Renal cortex interstitium (tissue), 15 donors: ENCODE measurements around the gene EIF2D. TPM values are rescaled to one million over a fixed set of nuclear protein-coding genes. Genes with fewer than 3 reads are reported as not detected.

ENCODE experiments used
- DNase-seq, 11 donors: peaks; one replicate each; pipeline ENCODE4 v3.0.0-alpha.2; 2013; ENCODE audit warnings: low read depth in 9 of 11, low spot score in 4 of 11; ENCODE audit errors: extremely low read depth in 1 of 11
- long read RNA-seq, 16 experiments: transcript quantifications; one replicate each; lab custom pipeline, GENCODE V29; 2026
- polyA plus RNA-seq, 3 donors: library from polyadenylated mRNA; unstranded; fragments of 120-200 nt; gene quantifications; one replicate each; pipeline ENCODE4 v1.2.1, GENCODE V29; 2013; ENCODE audit not compliant: insufficient read length in 3 of 3

Gene EIF2D, protein sequence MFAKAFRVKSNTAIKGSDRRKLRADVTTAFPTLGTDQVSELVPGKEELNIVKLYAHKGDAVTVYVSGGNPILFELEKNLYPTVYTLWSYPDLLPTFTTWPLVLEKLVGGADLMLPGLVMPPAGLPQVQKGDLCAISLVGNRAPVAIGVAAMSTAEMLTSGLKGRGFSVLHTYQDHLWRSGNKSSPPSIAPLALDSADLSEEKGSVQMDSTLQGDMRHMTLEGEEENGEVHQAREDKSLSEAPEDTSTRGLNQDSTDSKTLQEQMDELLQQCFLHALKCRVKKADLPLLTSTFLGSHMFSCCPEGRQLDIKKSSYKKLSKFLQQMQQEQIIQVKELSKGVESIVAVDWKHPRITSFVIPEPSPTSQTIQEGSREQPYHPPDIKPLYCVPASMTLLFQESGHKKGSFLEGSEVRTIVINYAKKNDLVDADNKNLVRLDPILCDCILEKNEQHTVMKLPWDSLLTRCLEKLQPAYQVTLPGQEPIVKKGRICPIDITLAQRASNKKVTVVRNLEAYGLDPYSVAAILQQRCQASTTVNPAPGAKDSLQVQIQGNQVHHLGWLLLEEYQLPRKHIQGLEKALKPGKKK
- 10 to 100 TPM; 77.8 to 93.1 (median 86.7) TPM for polyA plus RNA-seq
- long read RNA-seq, donor 1, transcript EIF2D-201 (15 exons, 2,005 nt), result major isoform, 11 of 11 reads
- long read RNA-seq, donor 1, partial matches to known transcripts, result 0 of 11 reads
- long read RNA-seq, donor 1, other reads (novel, unspliced or antisense), result 0 of 11 reads
- long read RNA-seq, donor 2, transcript EIF2D-201 (15 exons, 2,005 nt), result major isoform, 11 of 24 reads
- long read RNA-seq, donor 2, partial matches to known transcripts, result 13 of 24 reads
- long read RNA-seq, donor 2, other reads (novel, unspliced or antisense), result 0 of 24 reads
- long read RNA-seq, donor 3, transcript EIF2D-201 (15 exons, 2,005 nt), result major isoform, 18 of 18 reads
- long read RNA-seq, donor 3, partial matches to known transcripts, result 0 of 18 reads
- long read RNA-seq, donor 3, other reads (novel, unspliced or antisense), result 0 of 18 reads
- long read RNA-seq, donor 4, transcript EIF2D-201 (15 exons, 2,005 nt), result major isoform, 10 of 10 reads
- long read RNA-seq, donor 4, partial matches to known transcripts, result 0 of 10 reads
- long read RNA-seq, donor 4, other reads (novel, unspliced or antisense), result 0 of 10 reads
- long read RNA-seq, donor 5, result 0 reads
- long read RNA-seq, donor 6, transcript EIF2D-201 (15 exons, 2,005 nt), result major isoform, 5 of 6 reads
- long read RNA-seq, donor 6, partial matches to known transcripts, result 0 of 6 reads
- long read RNA-seq, donor 6, other reads (novel, unspliced or antisense), result 0 of 6 reads
- long read RNA-seq, donor 7, transcript EIF2D-201 (15 exons, 2,005 nt), result major isoform, 16 of 17 reads
- long read RNA-seq, donor 7, partial matches to known transcripts, result 0 of 17 reads
- long read RNA-seq, donor 7, other reads (novel, unspliced or antisense), result 0 of 17 reads
- long read RNA-seq, donor 8, transcript EIF2D-201 (15 exons, 2,005 nt), result major isoform, 24 of 43 reads
- long read RNA-seq, donor 8, partial matches to known transcripts, result 19 of 43 reads
- long read RNA-seq, donor 8, other reads (novel, unspliced or antisense), result 0 of 43 reads
- long read RNA-seq, donor 9, transcript EIF2D-201 (15 exons, 2,005 nt), result major isoform, 10 of 11 reads
- long read RNA-seq, donor 9, partial matches to known transcripts, result 0 of 11 reads
- long read RNA-seq, donor 9, other reads (novel, unspliced or antisense), result 0 of 11 reads
- long read RNA-seq, donor 10, transcript EIF2D-201 (15 exons, 2,005 nt), result major isoform, 12 of 18 reads
- long read RNA-seq, donor 10, partial matches to known transcripts, result 6 of 18 reads
- long read RNA-seq, donor 10, other reads (novel, unspliced or antisense), result 0 of 18 reads
- long read RNA-seq, donor 11, transcript EIF2D-201 (15 exons, 2,005 nt), result major isoform, 9 of 9 reads
- long read RNA-seq, donor 11, partial matches to known transcripts, result 0 of 9 reads
- long read RNA-seq, donor 11, other reads (novel, unspliced or antisense), result 0 of 9 reads
- long read RNA-seq, donor 12, transcript EIF2D-201 (15 exons, 2,005 nt), result major isoform, 7 of 7 reads
- long read RNA-seq, donor 12, partial matches to known transcripts, result 0 of 7 reads
- long read RNA-seq, donor 12, other reads (novel, unspliced or antisense), result 0 of 7 reads
- long read RNA-seq, donor 13, transcript EIF2D-201 (15 exons, 2,005 nt), result major isoform, 21 of 35 reads
- long read RNA-seq, donor 13, partial matches to known transcripts, result 13 of 35 reads
- long read RNA-seq, donor 13, other reads (novel, unspliced or antisense), result 0 of 35 reads
- long read RNA-seq, donor 14, transcript EIF2D-201 (15 exons, 2,005 nt), result major isoform, 10 of 10 reads
- long read RNA-seq, donor 14, partial matches to known transcripts, result 0 of 10 reads
- long read RNA-seq, donor 14, other reads (novel, unspliced or antisense), result 0 of 10 reads
- long read RNA-seq, donor 15, partial matches to known transcripts, result 0 of 1 reads
- long read RNA-seq, donor 15, other reads (novel, unspliced or antisense), result 0 of 1 reads
- long read RNA-seq, donor 16, transcript EIF2D-201 (15 exons, 2,005 nt), result major isoform, 23 of 25 reads
- long read RNA-seq, donor 16, partial matches to known transcripts, result 0 of 25 reads
- long read RNA-seq, donor 16, other reads (novel, unspliced or antisense), result 0 of 25 reads

DNA sequence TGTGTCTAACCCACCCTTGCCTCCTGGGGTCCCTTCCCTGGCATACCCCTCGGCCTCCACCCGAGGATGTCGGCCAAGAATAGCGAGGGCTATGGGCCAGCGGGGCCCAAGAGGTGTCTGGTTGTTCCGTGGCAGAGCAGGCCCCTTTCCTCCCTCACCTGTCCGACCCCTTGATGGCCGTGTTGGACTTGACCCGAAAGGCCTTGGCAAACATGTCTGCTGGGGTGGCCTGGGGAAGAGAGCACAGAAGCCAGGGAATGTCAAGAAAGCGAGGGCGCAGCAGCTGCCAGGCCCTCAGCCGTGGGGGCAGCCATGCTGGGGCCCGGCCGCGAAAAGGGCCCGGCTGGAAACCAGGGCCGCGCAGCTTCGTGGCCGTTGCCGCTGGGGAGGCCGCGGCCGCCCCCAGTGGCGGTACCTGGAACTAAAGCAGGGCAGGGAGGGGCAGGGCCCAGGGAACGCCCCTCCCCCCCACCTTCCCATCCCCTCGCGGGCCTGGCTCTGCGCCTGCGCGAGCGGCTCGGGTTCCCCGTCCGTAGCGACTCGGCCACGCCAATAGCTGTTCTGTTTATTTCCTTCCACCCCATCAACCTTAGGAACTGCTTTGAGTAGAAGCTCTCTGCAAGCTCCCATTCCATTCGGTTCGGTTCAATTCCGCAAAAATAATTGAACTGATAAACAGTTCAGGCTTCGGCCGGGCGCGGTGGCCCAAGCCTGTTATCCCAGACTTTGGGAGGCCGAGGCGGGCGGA lies at the start of gene EIF2D:
TSS of gene EIF2D (minus strand) at position 337 of the 748 bp plus-strand sequence. CDS start at position 214, 123 bp downstream.
- peak; percentile 83 to 93 (median 91) for DNase-seq

DNA sequence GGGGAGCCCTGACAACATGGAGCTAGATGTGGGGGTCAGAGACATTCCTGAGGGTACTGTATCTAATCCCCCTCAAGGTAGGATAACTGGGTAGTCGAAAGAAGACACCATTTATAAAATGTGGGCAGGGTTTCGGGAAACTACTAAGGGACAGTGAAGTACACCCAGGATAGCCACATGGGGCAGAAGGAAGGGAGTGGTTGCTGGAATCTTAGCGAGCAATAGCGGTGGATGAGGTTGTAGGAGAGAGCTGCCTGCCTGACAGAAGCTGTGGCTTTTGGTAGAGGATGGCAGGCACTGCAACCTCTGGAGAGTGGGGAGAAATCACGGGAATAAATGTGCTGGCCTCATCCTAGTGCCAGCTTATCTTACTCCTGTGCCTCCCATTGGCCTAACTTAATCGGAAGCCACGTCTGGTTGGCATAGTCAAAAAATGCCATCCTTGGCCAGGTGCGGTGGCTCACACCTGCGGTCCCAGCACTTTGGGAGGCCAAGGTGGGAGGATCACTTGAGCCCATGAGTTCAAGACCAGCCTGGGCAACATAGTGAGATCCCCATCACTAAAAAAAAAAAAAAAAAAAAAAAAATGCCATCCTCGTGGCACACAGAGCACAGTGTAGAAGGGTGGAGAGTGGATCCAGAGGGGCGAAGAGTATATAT lies 49.0 kb upstream of the EIF2D start:
- DNase-seq, result no peak

DNA sequence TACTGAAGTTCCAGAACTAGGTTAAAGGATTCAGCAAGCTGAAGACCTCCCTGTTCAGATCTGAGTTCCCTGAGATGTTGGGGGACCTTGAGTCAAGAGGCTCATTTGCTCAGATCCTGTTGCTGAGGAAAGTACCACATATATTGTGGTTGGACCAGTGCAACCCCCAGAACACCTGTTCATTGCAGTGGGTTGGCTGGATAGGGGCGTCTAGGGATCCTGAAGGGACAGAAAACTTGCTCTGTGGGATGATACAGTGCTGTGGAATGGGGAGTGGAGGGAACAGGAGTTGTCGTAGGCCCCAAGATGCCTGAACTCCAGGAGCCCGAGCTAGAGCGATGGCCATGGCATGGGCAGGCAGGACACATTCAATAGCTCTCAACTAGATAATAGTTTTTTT lies 47.9 kb upstream of the EIF2D start:
- no peak for DNase-seq

DNA sequence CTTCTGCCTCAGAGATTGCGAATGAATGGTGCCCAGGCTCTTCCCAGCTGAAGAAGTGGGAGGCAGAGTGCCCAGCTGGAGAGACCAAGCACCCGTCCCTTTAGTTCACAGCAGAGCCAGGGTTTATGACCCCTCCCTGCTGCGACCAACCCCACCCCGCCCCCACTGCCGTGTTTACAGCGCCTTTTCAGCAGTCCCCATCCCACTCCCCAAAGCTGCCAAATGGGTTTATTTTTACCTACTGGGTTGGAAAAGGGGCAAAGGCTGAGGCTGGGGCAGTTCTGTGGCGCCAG lies 46.7 kb upstream of the EIF2D start:
- DNase-seq, result no peak

DNA sequence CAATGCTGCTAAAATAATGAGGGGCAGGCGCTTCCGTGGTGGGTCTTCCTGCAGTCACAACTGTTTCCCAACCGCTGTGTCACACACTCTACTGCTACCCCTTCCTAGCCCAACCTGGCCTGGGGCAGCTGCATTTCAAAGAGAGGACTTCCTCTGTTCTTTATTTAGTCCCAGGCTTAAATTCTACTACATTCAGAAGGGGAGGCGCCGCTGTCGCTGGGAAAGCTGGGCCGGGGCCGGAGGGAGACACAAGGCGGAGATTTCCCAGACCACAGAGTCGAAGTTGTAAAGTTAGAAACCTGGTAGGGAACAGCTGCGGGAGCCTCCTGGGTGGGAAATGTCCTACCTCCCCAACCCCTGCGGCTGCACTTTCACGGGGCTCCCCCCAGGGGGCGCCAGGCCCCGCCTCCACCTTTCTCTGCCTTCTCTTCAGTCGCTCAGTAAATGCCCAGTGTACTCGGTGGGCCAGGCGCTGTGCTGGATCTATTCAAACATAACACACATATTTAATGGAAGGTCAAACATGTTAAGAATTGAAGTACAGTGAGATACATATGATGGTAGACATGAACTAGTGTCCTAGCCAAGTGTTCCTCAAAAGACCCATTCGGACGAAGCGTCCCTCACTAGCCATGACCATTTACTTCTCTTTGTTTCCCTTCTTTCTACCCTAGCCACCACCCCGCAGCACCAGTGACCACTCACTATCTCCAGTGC lies 46.2 kb upstream of the EIF2D start:
- no peak for DNase-seq

DNA sequence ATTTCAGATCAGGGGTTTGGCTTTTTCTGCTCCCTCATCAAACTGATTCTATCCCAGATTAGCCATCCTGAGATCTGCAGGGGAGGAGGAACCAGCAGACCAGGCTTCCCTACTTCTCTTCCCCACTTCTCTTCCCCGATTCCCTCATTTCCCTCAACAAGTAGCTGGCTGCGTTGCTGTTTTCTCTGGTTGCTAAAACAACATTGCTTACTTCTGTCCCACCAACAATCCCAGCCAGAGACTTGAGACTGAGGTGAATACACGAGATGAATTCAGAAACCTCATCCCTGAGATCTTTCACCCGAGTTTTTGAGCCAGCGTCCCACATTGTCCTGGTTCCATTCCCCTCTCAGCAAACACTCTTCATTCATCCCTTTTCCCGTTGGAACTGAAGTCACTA lies 45.5 kb upstream of the EIF2D start:
- no peak for DNase-seq

DNA sequence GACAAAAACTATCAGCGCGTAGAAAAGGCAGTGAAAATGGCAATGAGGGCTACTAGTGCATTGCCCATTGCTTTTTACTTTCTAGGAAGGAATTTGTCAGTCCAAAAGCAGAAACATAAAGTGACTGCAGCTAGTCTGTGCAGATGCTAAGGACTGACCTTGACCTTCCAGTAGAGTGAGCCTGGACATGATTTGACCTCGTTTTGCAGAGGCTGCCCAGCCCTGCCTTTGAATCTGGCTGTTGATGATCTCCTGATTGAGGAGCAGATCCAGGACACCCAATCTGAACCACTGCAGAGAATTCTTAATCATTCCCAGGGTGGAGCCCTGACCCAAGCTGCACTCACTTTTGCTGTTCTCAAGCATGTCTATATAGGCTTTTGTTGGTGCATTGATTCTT lies 44.7 kb upstream of the EIF2D start:
- DNase-seq, result no peak

DNA sequence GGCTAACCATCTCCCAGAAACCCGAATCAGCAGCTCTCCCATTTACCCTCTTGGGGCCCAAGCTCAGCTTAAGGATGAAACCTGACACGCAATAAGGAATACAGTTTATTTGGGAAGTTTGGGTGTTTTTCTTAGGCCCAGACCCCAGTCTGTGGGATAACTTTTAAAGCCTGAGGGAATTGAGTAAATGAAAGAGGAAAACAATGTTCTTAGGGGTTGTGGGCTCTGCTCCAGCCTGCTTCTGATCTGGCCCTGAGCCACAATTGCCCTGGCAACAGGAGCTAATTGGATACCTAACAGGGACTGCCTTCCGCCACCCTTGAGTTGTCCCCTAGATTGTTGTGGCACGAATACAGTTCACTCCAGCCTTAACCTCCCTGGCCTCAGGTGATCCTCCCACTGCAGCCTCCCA lies 43.2 kb upstream of the EIF2D start:
- no peak for DNase-seq

DNA sequence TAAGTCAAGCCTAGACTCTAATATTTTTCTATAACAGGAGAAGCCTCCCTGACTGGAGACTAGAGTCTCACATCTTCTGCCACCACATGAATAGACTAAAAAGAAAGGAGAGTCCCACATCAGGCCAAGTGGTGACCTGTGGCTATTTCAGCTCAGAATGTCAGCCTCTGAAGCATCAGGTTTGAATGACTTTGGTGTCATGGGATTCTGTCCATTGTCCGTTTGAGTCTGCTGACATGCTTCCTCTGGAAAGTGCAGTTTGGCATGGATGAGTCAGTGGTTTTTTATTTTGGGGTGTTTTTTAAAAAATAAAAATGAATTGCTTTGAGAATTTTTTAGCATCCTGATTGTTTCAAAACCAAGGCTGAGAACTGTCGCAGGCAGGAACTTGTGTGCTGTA lies 42.6 kb upstream of the EIF2D start:
- DNase-seq, result no peak

DNA sequence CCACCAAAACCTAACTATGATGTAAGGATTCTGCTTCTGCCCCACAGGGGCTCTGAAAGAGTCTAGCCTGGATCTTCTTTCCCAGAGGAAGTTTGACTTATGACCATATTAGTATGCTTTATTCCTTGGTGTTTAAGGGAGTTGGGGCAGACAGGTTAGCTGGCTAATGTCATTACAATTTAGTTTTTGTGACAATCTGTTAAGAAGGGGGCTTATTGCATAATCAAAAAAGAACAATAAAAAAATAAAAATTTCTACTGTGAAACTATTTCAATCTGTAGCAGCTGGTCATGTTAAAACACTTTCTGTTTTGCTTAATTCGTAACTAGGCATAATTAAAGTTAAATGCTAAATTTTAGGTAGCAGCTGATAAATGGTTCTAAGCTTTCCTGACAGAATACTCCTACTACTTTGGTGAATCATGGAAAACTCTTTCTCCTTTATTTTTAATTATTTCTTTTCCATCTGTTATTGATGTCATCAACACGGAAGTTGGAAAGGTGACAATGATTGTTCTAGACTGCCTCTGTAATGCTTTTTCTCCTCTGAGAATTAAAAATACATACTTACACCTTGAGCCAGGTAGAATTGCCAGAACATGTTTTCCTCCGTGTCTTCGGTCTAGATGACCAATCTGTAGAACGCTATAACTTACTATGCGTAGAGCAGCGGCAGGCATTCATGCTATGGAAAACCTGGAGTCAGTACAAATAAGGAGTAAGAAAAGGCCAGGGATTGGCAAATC lies 41.6 kb upstream of the EIF2D start:
- DNase-seq, result no peak

DNA sequence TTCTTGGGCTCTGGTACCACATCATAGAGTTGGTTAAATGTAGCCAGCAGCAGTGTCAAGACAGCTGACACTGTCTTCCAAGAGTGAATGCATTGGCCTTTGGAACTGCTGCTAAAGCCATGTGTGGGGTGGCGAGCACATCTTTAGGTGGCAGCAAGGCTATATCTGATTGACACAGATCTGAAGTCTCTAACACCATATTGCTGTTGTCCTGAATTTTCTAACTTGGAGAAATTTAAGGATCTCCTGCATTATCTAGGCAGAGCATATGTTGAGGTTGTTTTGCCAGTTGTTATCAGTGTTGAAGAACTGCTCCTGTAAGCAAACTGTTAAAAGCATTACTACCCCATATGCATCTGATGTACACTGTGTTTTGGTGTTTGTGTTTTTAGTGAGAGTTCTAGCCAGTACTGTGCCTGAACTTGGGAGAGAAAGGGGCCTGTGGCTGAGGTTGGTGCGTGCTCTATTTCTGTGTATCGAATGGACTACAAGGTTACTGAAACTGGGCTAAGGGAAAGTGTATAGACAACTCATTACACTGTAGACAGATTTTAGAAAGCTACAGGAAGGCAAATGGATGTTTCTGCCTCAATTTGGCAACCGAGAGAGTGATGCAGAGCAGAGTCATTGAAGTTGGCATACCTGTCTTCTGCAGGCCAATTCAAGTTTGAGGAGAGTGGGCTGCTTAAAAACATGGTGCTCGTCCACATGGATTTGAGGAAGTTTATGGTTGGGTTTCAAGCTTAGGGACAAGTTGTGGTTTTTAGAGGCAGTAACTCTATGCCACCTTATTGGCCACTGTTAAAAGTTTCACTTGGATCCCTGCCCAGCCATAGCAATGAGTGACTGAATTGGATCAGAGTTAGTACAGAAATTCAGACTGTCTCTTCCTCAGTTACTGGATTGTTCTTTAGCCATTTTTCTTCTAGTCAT lies 40.0 kb upstream of the EIF2D start:
- no peak for DNase-seq

DNA sequence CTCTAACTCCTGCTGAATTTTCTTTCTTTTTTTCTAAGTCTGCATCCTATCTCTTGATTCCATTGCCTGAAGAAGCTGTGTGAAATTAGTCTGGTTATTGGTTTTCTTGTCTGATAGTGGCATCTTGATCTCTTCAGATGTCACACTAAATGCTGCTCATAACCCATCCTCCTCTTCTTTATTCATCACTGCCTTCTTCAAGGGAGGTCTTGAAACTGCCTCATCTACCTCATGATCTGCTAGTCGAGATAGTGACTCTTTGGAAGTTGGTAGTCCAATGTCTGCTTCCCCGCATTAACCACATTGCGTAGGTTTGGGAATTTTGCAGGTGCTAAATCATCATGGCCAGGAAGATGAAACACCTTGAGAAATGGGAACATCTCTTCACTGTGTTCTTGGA lies 38.7 kb upstream of the EIF2D start:
- no peak for DNase-seq

DNA sequence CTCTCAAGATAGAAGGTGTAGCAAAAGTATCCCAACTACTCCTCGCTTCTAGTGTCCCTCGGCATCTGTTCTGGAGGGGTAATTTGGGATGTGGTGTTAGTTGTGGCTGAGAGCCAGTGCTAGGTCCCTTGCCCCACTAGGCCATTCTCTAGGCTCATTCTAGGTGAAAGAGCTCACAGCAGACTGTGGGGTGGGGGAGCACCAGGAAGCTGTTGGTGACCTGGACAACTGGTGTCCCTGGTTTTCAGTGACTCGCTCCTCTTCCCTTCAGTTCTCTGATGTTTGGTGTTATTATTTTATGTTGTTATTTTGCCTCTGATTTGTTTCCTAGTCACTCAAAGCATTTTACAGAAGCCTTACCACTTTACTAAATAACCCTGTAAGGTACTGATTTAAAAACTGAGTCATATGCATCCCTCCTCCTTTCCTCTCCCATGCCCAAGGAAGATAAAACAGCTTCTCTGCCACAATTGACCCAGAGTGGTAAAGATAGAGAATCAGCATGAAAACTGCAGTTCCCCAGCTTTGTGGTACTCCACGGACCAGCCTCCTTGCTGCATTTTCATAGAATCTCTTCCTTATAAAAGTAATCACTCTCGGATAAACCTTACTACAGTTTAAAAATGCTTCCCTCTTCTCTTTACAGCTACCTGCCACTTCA lies 37.1 kb upstream of the EIF2D start:
- DNase-seq, result no peak
